OCI-LY7 (cell line): ENCODE measurements around the gene CCDC187. TPM values are rescaled to one million over a fixed set of nuclear protein-coding genes. Genes with fewer than 3 reads are reported as not detected.

Experiments used
- BruUV-seq: library from RNA; stranded (reverse); fragments of 400-500 nt; replicated peaks from 2 replicates; lab custom pipeline; 2021; lab: Mats Ljungman, UMichigan
- CTCF ChIA-PET: fragments of 300-600 bp; sonication (Branson Sonifier 250); formaldehyde crosslinking; loops from one replicate; lab custom pipeline; 2022; ENCODE audit warnings: antibody characterized with exemption; ENCODE audit not compliant: unreplicated experiment; lab: Charles Lee
- POLR2A ChIA-PET: fragments of 300-600 bp; sonication (Branson Sonifier 250); formaldehyde crosslinking; loops from one replicate; lab custom pipeline; 2022; ENCODE audit warnings: antibody characterized with exemption; lab: Charles Lee
- DNase-seq: peaks from one replicate; pipeline ENCODE4 v3.0.0-alpha.2; 2015; ENCODE audit warnings: low spot score
- H2AFZ ChIP-seq: fragments of 200-600 bp; sonication (generic), shearing (Covaris generic); 2 replicates; pipeline ENCODE4 v1.6.1; 2014; ENCODE audit warnings: mild to moderate bottlenecking, antibody characterized with exemption, low read length, moderate library complexity
- H3K27ac ChIP-seq: fragments of 200-600 bp; sonication (generic); 2 replicates; pipeline ENCODE4 v1.5.1; 2014; ENCODE audit warnings: mixed run types, low read depth, mild to moderate bottlenecking, moderate library complexity, low read length, inconsistent platforms; ENCODE audit not compliant: poor library complexity, severe bottlenecking
- H3K36me3 ChIP-seq: fragments of 200-600 bp; sonication (generic); 2 replicates; pipeline ENCODE4 v1.6.1; 2014; ENCODE audit warnings: mild to moderate bottlenecking, antibody characterized with exemption, low read length, moderate library complexity, mixed read lengths; ENCODE audit not compliant: insufficient read depth
- H3K4me1 ChIP-seq: fragments of 200-600 bp; sonication (generic); 2 replicates; pipeline ENCODE4 v1.5.1; 2014; ENCODE audit warnings: mild to moderate bottlenecking, low read length; ENCODE audit not compliant: insufficient read depth, poor library complexity, severe bottlenecking
- H3K4me2 ChIP-seq: fragments of 200-600 bp; sonication (generic); 2 replicates; pipeline ENCODE4 v1.6.1; 2014; ENCODE audit warnings: mild to moderate bottlenecking, low read length
- H3K4me3 ChIP-seq: fragments of 200-600 bp; sonication (generic); 2 replicates; pipeline ENCODE4 v1.5.1; 2014; ENCODE audit warnings: mild to moderate bottlenecking, low read depth, low read length; ENCODE audit not compliant: poor library complexity, severe bottlenecking
- H3K79me2 ChIP-seq: fragments of 200-600 bp; sonication (generic); 2 replicates; pipeline ENCODE4 v1.6.1; 2016; ENCODE audit warnings: low read depth, mild to moderate bottlenecking, low read length, moderate library complexity, mixed read lengths; ENCODE audit not compliant: insufficient read depth
- H3K9me2 ChIP-seq: fragments of 200-600 bp; sonication (generic); 2 replicates; pipeline ENCODE4 v1.6.1; 2016; ENCODE audit warnings: mild to moderate bottlenecking, low read length, mixed read lengths; ENCODE audit not compliant: insufficient read depth
- H3K9me3 ChIP-seq: fragments of 200-600 bp; sonication (generic); 2 replicates; pipeline ENCODE4 v1.6.1; 2014; ENCODE audit warnings: mild to moderate bottlenecking, mixed run types, low read length, mixed read lengths
- H4K20me1 ChIP-seq: fragments of 200-600 bp; sonication (generic); 2 replicates; pipeline ENCODE4 v1.6.1; 2014; ENCODE audit warnings: mild to moderate bottlenecking, antibody characterized with exemption, low read length, moderate library complexity, mixed read lengths; ENCODE audit not compliant: insufficient read depth
- CTCF ChIP-seq: fragments of 200-600 bp; sonication (generic); conservative IDR thresholded peaks from 2 replicates; pipeline ENCODE4 v1.5.1; 2014; ENCODE audit warnings: mild to moderate bottlenecking, antibody characterized with exemption, low read length, moderate library complexity, mixed read lengths
- EZH2phosphoT487 ChIP-seq: fragments of 200-600 bp; sonication (generic); IDR thresholded peaks from 2 replicates; pipeline ENCODE4 v1.6.1; 2018; ENCODE audit warnings: low read depth, borderline replicate concordance, mild to moderate bottlenecking, mixed run types, antibody characterized with exemption, low read length, moderate library complexity, mixed read lengths
- intact Hi-C: fragments of 100-400 bp; cut with micrococcal nuclease; formaldehyde crosslinking; loops from one replicate; pipeline ENCODE4 v1.10.0; 2022; ENCODE audit not compliant: unreplicated experiment
- total RNA-seq, 2 experiments: library from RNA; depleted of rRNA in 1 of 2; stranded (reverse); fragments of >200 nt in 1 of 2; shearing (Covaris generic) in 1 of 2; gene quantifications; 2 replicates each; pipeline ENCODE4 v1.2.3, GENCODE V29; 2014 to 2022

The CCDC187 gene
- total RNA-seq, 2 experiments from 2014 or later = not detected

- peaks cover 13% of the 10 kb centered on the region for H3K4me1 ChIP-seq
- H4K20me1 ChIP-seq = peaks cover 4% of the 10 kb centered on the region; the same call in 1 of the 2 replicates
- DNase-seq = no peak
- no peaks in the 10 kb centered on the region for H3K9me2 ChIP-seq
- CTCF ChIA-PET = no interaction called here
- H2AFZ ChIP-seq = no peak overlapping the region
- TF ChIP-seq CTCF = no peak
- no peak for TF ChIP-seq EZH2phosphoT487
- H3K4me2 ChIP-seq = no peak overlapping the region
- H3K36me3 ChIP-seq = peaks cover 7% of the 10 kb centered on the region; the same call in 1 of the 2 replicates
- POLR2A ChIA-PET = no interaction called here
- BruUV-seq = no TSS peak
- no peaks in the 10 kb centered on the region for H3K9me3 ChIP-seq
- H3K79me2 ChIP-seq = no peaks in the 10 kb centered on the region
- H3K4me3 ChIP-seq = no peak overlapping the region
- intact Hi-C loops = no loop called here
- no peak overlapping the region for H3K27ac ChIP-seq
These were observed 102.7 kb downstream of the CCDC187 start for GRCh38 chr9:136201174-136201573.

- no peak for DNase-seq
- POLR2A ChIA-PET = no interaction called here
- no peaks in the 10 kb centered on the region for H3K9me2 ChIP-seq
- no peaks in the 10 kb centered on the region for H3K79me2 ChIP-seq
- no peak overlapping the region for H3K4me3 ChIP-seq
- intact Hi-C loops = no loop called here
- CTCF ChIA-PET = no interaction called here
- H3K4me2 ChIP-seq = no peak overlapping the region
- no peaks in the 10 kb centered on the region for H4K20me1 ChIP-seq
- BruUV-seq = no TSS peak
- H2AFZ ChIP-seq = no peak overlapping the region
- no peaks in the 10 kb centered on the region for H3K36me3 ChIP-seq
- TF ChIP-seq EZH2phosphoT487 = no peak
- no peak for TF ChIP-seq CTCF
- H3K27ac ChIP-seq = no peak overlapping the region
- peaks cover 14% of the 10 kb centered on the region for H3K4me1 ChIP-seq
- no peaks in the 10 kb centered on the region for H3K9me3 ChIP-seq
These were observed 103.5 kb downstream of the CCDC187 start for GRCh38 chr9:136200424-136200823.

Other genes with a start within 250 kb of the CCDC187 start
- 0.21 and 0.38 TPM in 2 replicates for gene NACC2, start 208.8 kb downstream of the CCDC187 start, total RNA-seq (2014; rRNA removed; shearing (Covaris generic))
- gene NACC2, start 208.8 kb downstream of the CCDC187 start, total RNA-seq (2022) = 0.63 and 0.72 TPM in 2 replicates
- gene TMEM250, start 185.2 kb downstream of the CCDC187 start, total RNA-seq (2014; rRNA removed; shearing (Covaris generic)) = 38.4 and 51.0 TPM in 2 replicates
- gene TMEM250, start 185.2 kb downstream of the CCDC187 start, total RNA-seq (2022) = 50.5 and 53.8 TPM in 2 replicates
- gene LHX3, start 99.0 kb downstream of the CCDC187 start, total RNA-seq (2014; rRNA removed; shearing (Covaris generic)) = not detected in 2 replicates
- 0.15 TPM in 1 of 2 replicates, not detected in the other for gene LHX3, start 99.0 kb downstream of the CCDC187 start, total RNA-seq (2022)
- gene QSOX2, start 58.3 kb downstream of the CCDC187 start, total RNA-seq (2014; rRNA removed; shearing (Covaris generic)) = 47.8 and 50.0 TPM in 2 replicates
- gene QSOX2, start 58.3 kb downstream of the CCDC187 start, total RNA-seq (2022) = 57.5 and 57.9 TPM in 2 replicates
- not detected in 2 replicates for gene GPSM1, start 23.4 kb upstream of the CCDC187 start, total RNA-seq (2014; rRNA removed; shearing (Covaris generic))
- gene GPSM1, start 23.4 kb upstream of the CCDC187 start, total RNA-seq (2022) = not detected in 2 replicates
- 21.2 and 21.8 TPM in 2 replicates for gene DNLZ, start 59.6 kb upstream of the CCDC187 start, total RNA-seq (2014; rRNA removed; shearing (Covaris generic))
- gene DNLZ, start 59.6 kb upstream of the CCDC187 start, total RNA-seq (2022) = 13.1 and 16.8 TPM in 2 replicates
- gene CARD9, start 69.6 kb upstream of the CCDC187 start, total RNA-seq (2014; rRNA removed; shearing (Covaris generic)) = 0.92 and 1.8 TPM in 2 replicates
- gene CARD9, start 69.6 kb upstream of the CCDC187 start, total RNA-seq (2022) = 1.7 and 2.1 TPM in 2 replicates
- 10.2 and 13.4 TPM in 2 replicates for gene SNAPC4, start 96.1 kb upstream of the CCDC187 start, total RNA-seq (2014; rRNA removed; shearing (Covaris generic))
- gene SNAPC4, start 96.1 kb upstream of the CCDC187 start, total RNA-seq (2022) = 15.4 and 16.8 TPM in 2 replicates
- gene ENTR1, start 106.5 kb upstream of the CCDC187 start, total RNA-seq (2014; rRNA removed; shearing (Covaris generic)) = 87.2 and 103 TPM in 2 replicates
- 102 and 109 TPM in 2 replicates for gene ENTR1, start 106.5 kb upstream of the CCDC187 start, total RNA-seq (2022)
- gene PMPCA, start 106.6 kb upstream of the CCDC187 start, total RNA-seq (2014; rRNA removed; shearing (Covaris generic)) = 53.3 and 60.4 TPM in 2 replicates
- 76.1 and 76.4 TPM in 2 replicates for gene PMPCA, start 106.6 kb upstream of the CCDC187 start, total RNA-seq (2022)
- 16.7 and 20.2 TPM in 2 replicates for gene INPP5E, start 135.8 kb upstream of the CCDC187 start, total RNA-seq (2014; rRNA removed; shearing (Covaris generic))
- 21.3 and 27.8 TPM in 2 replicates for gene INPP5E, start 135.8 kb upstream of the CCDC187 start, total RNA-seq (2022)
- 15.5 and 23.7 TPM in 2 replicates for gene SEC16A, start 178.9 kb upstream of the CCDC187 start, total RNA-seq (2014; rRNA removed; shearing (Covaris generic))
- gene SEC16A, start 178.9 kb upstream of the CCDC187 start, total RNA-seq (2022) = 52.0 and 60.1 TPM in 2 replicates
- 9.3 and 17.6 TPM in 2 replicates for gene NOTCH1, start 242.0 kb upstream of the CCDC187 start, total RNA-seq (2014; rRNA removed; shearing (Covaris generic))
- 15.5 and 17.9 TPM in 2 replicates for gene NOTCH1, start 242.0 kb upstream of the CCDC187 start, total RNA-seq (2022)